Endothelial cell of umbilical vein (primary cell): Measurements from ENCODE around the gene SLC39A9. TPM values are rescaled to one million over a fixed set of nuclear protein-coding genes. Genes with fewer than 3 reads are reported as not detected.
"Not testable (repeated sequence)": the region's sequence is repeated elsewhere in the genome, so short reads cannot be mapped to it uniquely, and the experiment has no call there.

Source experiments
- BruUV-seq: library from RNA; stranded (reverse); fragments of 400-500 nt; replicated peaks from 2 replicates; lab custom pipeline; 2021; lab: Mats Ljungman, UMichigan
- CTCF ChIA-PET: fragments of 300-600, 350-600 bp; sonication (Branson Sonifier 250); formaldehyde crosslinking; loops from one replicate; lab custom pipeline; 2021; ENCODE audit warnings: antibody characterized with exemption, inconsistent platforms; lab: Charles Lee
- POLR2A ChIA-PET: fragments of 300-600, 350-600 bp; sonication (Branson Sonifier 250); formaldehyde crosslinking; loops from one replicate; lab custom pipeline; 2021; ENCODE audit warnings: antibody characterized with exemption, inconsistent platforms; lab: Charles Lee
- DNase-seq: peaks from one replicate; pipeline ENCODE4 v3.0.0-alpha.2; 2011; ENCODE audit warnings: low read depth, low spot score
- FAIRE-seq: peaks from 2 replicates; lab custom pipeline; 2011; peaks lifted over from hg19 to GRCh38; lab: Jason Lieb, UNC
- H2AFZ ChIP-seq: 2 replicates; pipeline ENCODE4 v1.6.0; 2012; ENCODE audit warnings: low read depth, low read length, control low read depth, inconsistent platforms
- H3K27ac ChIP-seq: 2 replicates; pipeline ENCODE4 v1.5.1; 2011; ENCODE audit warnings: low read depth, mild to moderate bottlenecking, control low read depth, low read length, moderate library complexity; ENCODE audit not compliant: insufficient read depth
- H3K27me3 ChIP-seq, 2 experiments: 2 replicates each; pipeline versions ENCODE4 v1.6.0 to v1.6.1; 2011; ENCODE audit warnings: low read length in 2 of 2, mixed read lengths in 1 of 2; ENCODE audit not compliant: control insufficient read depth in 2 of 2, insufficient read depth in 2 of 2
- H3K36me3 ChIP-seq, 2 experiments: 2 replicates in 1 of 2; 3 replicates in 1 of 2; pipeline ENCODE4 v1.5.1; 2011; ENCODE audit warnings: low read length in 2 of 2, mild to moderate bottlenecking in 1 of 2, moderate library complexity in 1 of 2; ENCODE audit not compliant: control insufficient read depth in 2 of 2, insufficient read depth in 2 of 2; ENCODE audit errors: extremely low read depth in 1 of 2
- H3K4me1 ChIP-seq: 3 replicates; pipeline ENCODE4 v1.5.1; 2011; ENCODE audit warnings: mild to moderate bottlenecking, low read length; ENCODE audit not compliant: control insufficient read depth, insufficient read depth; ENCODE audit errors: extremely low read depth
- H3K4me2 ChIP-seq: 2 replicates; pipeline ENCODE4 v1.6.1; 2011; ENCODE audit warnings: low read length, control low read depth, mixed read lengths; ENCODE audit not compliant: insufficient read depth
- H3K4me3 ChIP-seq, 3 experiments: fragments of 200-600 bp in 1 of 3; sonication (generic), shearing (Covaris generic) in 1 of 3; replicated peaks in 1 of 3; 2 replicates each; pipeline ENCODE4 v1.5.1; 2011 to 2016; ENCODE audit warnings: control low read depth in 3 of 3, low read length in 3 of 3, mild to moderate bottlenecking in 2 of 3, inconsistent platforms in 1 of 3, low read depth in 1 of 3, moderate library complexity in 1 of 3; ENCODE audit not compliant: insufficient read depth in 1 of 3
- H3K79me2 ChIP-seq: 2 replicates; pipeline ENCODE4 v1.6.0; 2012; ENCODE audit warnings: low read length, inconsistent platforms; ENCODE audit not compliant: control insufficient read depth, insufficient read depth
- H3K9ac ChIP-seq: replicated peaks from 2 replicates; pipeline ENCODE3; 2011; ENCODE audit warnings: low read length, control low read depth; ENCODE audit not compliant: insufficient read depth; ENCODE audit errors: extremely low read depth
- H3K9me1 ChIP-seq: replicated peaks from 3 replicates; pipeline ENCODE4 v1.6.0; 2011; ENCODE audit warnings: mild to moderate bottlenecking, low read length; ENCODE audit not compliant: control insufficient read depth, insufficient read depth; ENCODE audit errors: extremely low read depth
- H3K9me3 ChIP-seq: replicated peaks from 2 replicates; pipeline ENCODE4 v1.5.1; 2012; ENCODE audit warnings: low read length, inconsistent platforms; ENCODE audit not compliant: control insufficient read depth, insufficient read depth
- H4K20me1 ChIP-seq: replicated peaks from 2 replicates; pipeline ENCODE3; 2011; ENCODE audit warnings: mild to moderate bottlenecking, low read length; ENCODE audit not compliant: control insufficient read depth, insufficient read depth; ENCODE audit errors: extremely low read depth
- CTCF ChIP-seq, 2 donors: IDR thresholded peaks; 1 replicate in 1 of 2; 2 replicates in 1 of 2; pipeline ENCODE4 v1.5.1; 2011; ENCODE audit warnings: low read length in 2 of 2, mild to moderate bottlenecking in 2 of 2, moderate library complexity in 2 of 2, control low read depth in 1 of 2, inconsistent platforms in 1 of 2, low read depth in 1 of 2; ENCODE audit not compliant: insufficient read depth in 1 of 2; ENCODE audit errors: extremely low read depth in 1 of 2
- EZH2 ChIP-seq: IDR thresholded peaks from 2 replicates; pipeline ENCODE4 v1.6.1; 2012; ENCODE audit warnings: borderline replicate concordance, low read depth, mild to moderate bottlenecking, moderate library complexity, low read length, inconsistent platforms; ENCODE audit not compliant: severe bottlenecking
- FOS ChIP-seq: IDR thresholded peaks from 2 replicates; pipeline ENCODE4 v1.6.1; 2011; ENCODE audit warnings: mild to moderate bottlenecking, low read length, moderate library complexity, borderline replicate concordance; ENCODE audit not compliant: insufficient read depth
- GATA2 ChIP-seq: IDR thresholded peaks from 2 replicates; pipeline ENCODE4 v1.7.0; 2011; ENCODE audit warnings: low read depth, mild to moderate bottlenecking, moderate library complexity, mixed read lengths, low read length; ENCODE audit not compliant: insufficient read length, insufficient read depth
- JUN ChIP-seq: IDR thresholded peaks from 2 replicates; pipeline ENCODE4 v1.6.1; 2011; ENCODE audit warnings: borderline replicate concordance, low read depth; ENCODE audit not compliant: insufficient read length, insufficient read depth
- MAX ChIP-seq: IDR thresholded peaks from 2 replicates; pipeline ENCODE4 v1.6.1; 2011; ENCODE audit not compliant: insufficient read depth, insufficient read length
- MYC ChIP-seq: IDR thresholded peaks from one replicate; pipeline ENCODE4 v1.6.1; 2011; ENCODE audit warnings: mild to moderate bottlenecking, low read depth, low read length
- POLR2A ChIP-seq: IDR thresholded peaks from 2 replicates; pipeline ENCODE4 v1.6.1; 2012; ENCODE audit warnings: low read depth, mild to moderate bottlenecking, control low read depth, low read length
- POLR2AphosphoS5 ChIP-seq: IDR thresholded peaks from 2 replicates; pipeline ENCODE4 v1.6.1; 2012; ENCODE audit warnings: low read depth, mild to moderate bottlenecking, control low read depth, low read length, moderate library complexity; ENCODE audit not compliant: insufficient read depth
- dilution Hi-C: fragments of 300-500 bp; cut with MboI; formaldehyde crosslinking; loops from one replicate; pipeline ENCODE4 v1.15.0; 2019; ENCODE audit warnings: low sequenced_read_pairs; ENCODE audit not compliant: extremely low pct_ligation_motif_present
- intact Hi-C: fragments of 100-400 bp; cut with micrococcal nuclease; formaldehyde crosslinking; loops from one replicate; pipeline ENCODE4 v1.10.0; 2022
- polyA plus RNA-seq, 4 experiments: library from polyadenylated mRNA; depleted of rRNA in 3 of 4; stranded (reverse) in 3 of 4; unstranded in 1 of 4; fragments of >200 nt; gene quantifications; 2 replicates each; pipeline versions ENCODE4 v1.2.1 to v1.2.3, GENCODE V29; 2011 to 2012; ENCODE audit warnings: missing spikeins in 1 of 4
- total RNA-seq: library from RNA; stranded (reverse); gene quantifications from 2 replicates; pipeline ENCODE4 v1.2.3, GENCODE V29; 2021

The SLC39A9 gene
- total and polyA plus RNA-seq, 2 donors (not counting 3 experiments of a cell fraction or from before 2014, with no cell fraction given): 39.8 to 55.2 TPM

- dilution Hi-C loops: no loop called here
Observed at GRCh38 chr14:69387311-69387710, 11.2 kb upstream of the SLC39A9 start.

GRCh38 chr14:69391400-69391799 is 7.1 kb upstream of the SLC39A9 start:
- FAIRE-seq, H3K4me1 ChIP-seq, BruUV-seq, H3K4me3 ChIP-seq, H3K4me2 ChIP-seq, H3K9ac ChIP-seq, H3K27me3 ChIP-seq, H3K9me3 ChIP-seq, H3K27ac ChIP-seq, H3K9me1 ChIP-seq, H2AFZ ChIP-seq, POLR2A ChIA-PET, dilution Hi-C loops, DNase-seq: not testable (repeated sequence)
- Histone ChIP-seq H3K36me3 (peaks cover 24 to 48% of the 10 kb centered on the region in 2 experiments), H3K79me2 (peaks cover 91% of the 10 kb centered on the region), H4K20me1 (peaks cover 13% of the 10 kb centered on the region)
- CTCF ChIA-PET: interaction anchor here (1.0 to 1.3 kb wide), 2 partner anchors 10 to 148 kb away, joined by 3 read pairs; no protein-coding TSS in a partner anchor
- intact Hi-C loops: loop anchor here (10.0 kb wide), 1 partner anchor 373 kb away; the partner anchor contains the start of gene SRSF5

More at GRCh38 chr14:69387311-69387710, 11.2 kb upstream of the SLC39A9 start:
- H3K27me3 ChIP-seq: no peaks in the 10 kb centered on the region
- peaks cover 91% of the 10 kb centered on the region for H3K79me2 ChIP-seq
- TF ChIP-seq JUN (no peak), MYC (no peak), FOS (no peak), GATA2 (no peak), POLR2A (no peak), POLR2AphosphoS5 (no peak), CTCF (IDR thresholded peaks at IDR 0.05; ENCODE audit: extremely low read depth in 1 of 2, insufficient read depth in 1 of 2, low read depth in 1 of 2, low read length in 2 of 2) (no peak), MAX (no peak), EZH2 (no peak)
- peaks cover 16 to 42% of the 10 kb centered on the region in 2 experiments for H3K36me3 ChIP-seq
- peaks cover 19% of the 10 kb centered on the region for H4K20me1 ChIP-seq
- no peak overlapping the region for H3K4me2 ChIP-seq
- DNase-seq (no peak), FAIRE-seq (peak; percentile 55)
- no peak overlapping the region for H3K27ac ChIP-seq
- ChIA-PET POLR2A (no interaction called here), CTCF (no interaction called here)
- no peaks in the 10 kb centered on the region for H3K9me1 ChIP-seq
- intact Hi-C loops: no loop called here
- BruUV-seq: no TSS peak
- no peak overlapping the region for H2AFZ ChIP-seq
- no peak overlapping the region for H3K4me3 ChIP-seq
- H3K4me1 ChIP-seq: no peaks in the 10 kb centered on the region
- H3K9me3 ChIP-seq: no peaks in the 10 kb centered on the region
- H3K9ac ChIP-seq: no peak overlapping the region
